IMR-90 (cell line): ENCODE results near the gene RAB14.

Experiments
- CEBPB ChIP-seq: IDR thresholded peaks from 2 replicates; pipeline ENCODE4 v1.6.1; 2012; ENCODE audit warnings: low read depth, low read length, improper control_type of control experiment
- CTCF ChIP-seq: conservative IDR thresholded peaks from 2 replicates; pipeline ENCODE4 v1.5.1; 2012; ENCODE audit warnings: mild to moderate bottlenecking, low read depth, low read length, improper control_type of control experiment
- MAFK ChIP-seq: IDR thresholded peaks from 2 replicates; pipeline ENCODE4 v1.6.1; 2012; ENCODE audit warnings: low read depth, low read length, improper control_type of control experiment
- MXI1 ChIP-seq: IDR thresholded peaks from 2 replicates; pipeline ENCODE4 v1.6.1; 2012; ENCODE audit warnings: low read depth, mild to moderate bottlenecking, low read length, moderate library complexity, borderline replicate concordance
- POLR2A ChIP-seq: IDR thresholded peaks from 2 replicates; pipeline ENCODE4 v1.6.1; 2012; ENCODE audit warnings: mild to moderate bottlenecking, low read depth, low read length
- RAD21 ChIP-seq: IDR thresholded peaks from 2 replicates; pipeline ENCODE4 v1.6.1; 2012; ENCODE audit warnings: low read length, improper control_type of control experiment
- RCOR1 ChIP-seq: IDR thresholded peaks from 2 replicates; pipeline ENCODE4 v1.6.1; 2012; ENCODE audit warnings: mild to moderate bottlenecking, low read length, improper control_type of control experiment; ENCODE audit not compliant: insufficient replicate concordance
- SMC3 ChIP-seq: fragments of 150-350 bp; IDR thresholded peaks from 2 replicates; pipeline ENCODE4 v1.6.1; 2016; ENCODE audit warnings: low read depth, mild to moderate bottlenecking, antibody characterized with exemption, low read length, moderate library complexity
- TF ChIP-seq, protein P1 (sequence below): fragments of 150-350 bp; IDR thresholded peaks from 2 replicates; pipeline ENCODE4 v1.6.1; 2017; ENCODE audit warnings: mild to moderate bottlenecking, antibody characterized with exemption, low read length, low read depth

GRCh38 chr9:121249563-121249962 lies 47.9 kb upstream of the RAB14 start:
- TF ChIP-seq CTCF (no peak), CEBPB (no peak), MXI1 (no peak), MAFK (no peak), POLR2A (no peak), SMC3 (no peak), RCOR1 (no peak), RAD21 (no peak)
- TF ChIP-seq, protein P1, sequence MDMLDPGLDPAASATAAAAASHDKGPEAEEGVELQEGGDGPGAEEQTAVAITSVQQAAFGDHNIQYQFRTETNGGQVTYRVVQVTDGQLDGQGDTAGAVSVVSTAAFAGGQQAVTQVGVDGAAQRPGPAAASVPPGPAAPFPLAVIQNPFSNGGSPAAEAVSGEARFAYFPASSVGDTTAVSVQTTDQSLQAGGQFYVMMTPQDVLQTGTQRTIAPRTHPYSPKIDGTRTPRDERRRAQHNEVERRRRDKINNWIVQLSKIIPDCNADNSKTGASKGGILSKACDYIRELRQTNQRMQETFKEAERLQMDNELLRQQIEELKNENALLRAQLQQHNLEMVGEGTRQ, result peak; percentile 75
